ENCODE measurements around the gene GTF2IRD1.

The GTF2IRD1 gene

GRCh38 chr7:74496272-74496671, 42.6 kb downstream of the GTF2IRD1 start:
- no peak for TF ChIP-seq CTCF (IDR thresholded peaks at IDR 0.05)

DNA sequence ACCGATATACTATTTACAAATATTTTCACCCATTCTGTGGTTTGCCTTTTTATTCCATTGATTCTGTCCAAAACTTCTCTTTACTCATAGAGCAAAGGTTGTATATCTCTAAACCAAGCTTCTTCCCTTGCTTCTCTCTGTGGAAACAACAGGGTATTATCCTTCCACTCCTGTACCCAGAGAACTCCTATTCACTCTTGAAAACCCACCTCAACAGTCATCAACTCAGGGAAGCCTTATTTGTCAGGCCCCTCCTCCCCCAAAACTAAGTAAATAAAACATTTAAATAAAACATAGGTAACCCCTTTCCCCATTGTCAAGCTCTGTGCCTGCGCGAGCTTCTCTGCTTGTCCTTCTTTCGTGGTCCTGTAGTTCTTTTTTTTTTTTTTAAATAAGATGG, 44.6 kb downstream of the GTF2IRD1 start:
- TF ChIP-seq CTCF (IDR thresholded peaks at IDR 0.05), result no peak

- no peak for TF ChIP-seq CTCF (IDR thresholded peaks at IDR 0.05)
Measured at GRCh38 chr7:74498996-74499834, 45.5 kb downstream of the GTF2IRD1 start.

GRCh38 chr7:74499835-74500388, 46.2 kb downstream of the GTF2IRD1 start:
- TF ChIP-seq CTCF (IDR thresholded peaks at IDR 0.05), result no peak

- no peak for TF ChIP-seq CTCF (IDR thresholded peaks at IDR 0.05)
Measured at GRCh38 chr7:74501298-74501697, 47.6 kb downstream of the GTF2IRD1 start.

- no peak for TF ChIP-seq CTCF (IDR thresholded peaks at IDR 0.05)
Measured at GRCh38 chr7:74502216-74502891, 48.6 kb downstream of the GTF2IRD1 start.

- no peak for TF ChIP-seq CTCF (IDR thresholded peaks at IDR 0.05)
Measured at GRCh38 chr7:74503061-74503460, 49.4 kb downstream of the GTF2IRD1 start.

All from LNCAP (cell line).